ENCODE data around the gene NPB.

Gene NPB

DNA sequence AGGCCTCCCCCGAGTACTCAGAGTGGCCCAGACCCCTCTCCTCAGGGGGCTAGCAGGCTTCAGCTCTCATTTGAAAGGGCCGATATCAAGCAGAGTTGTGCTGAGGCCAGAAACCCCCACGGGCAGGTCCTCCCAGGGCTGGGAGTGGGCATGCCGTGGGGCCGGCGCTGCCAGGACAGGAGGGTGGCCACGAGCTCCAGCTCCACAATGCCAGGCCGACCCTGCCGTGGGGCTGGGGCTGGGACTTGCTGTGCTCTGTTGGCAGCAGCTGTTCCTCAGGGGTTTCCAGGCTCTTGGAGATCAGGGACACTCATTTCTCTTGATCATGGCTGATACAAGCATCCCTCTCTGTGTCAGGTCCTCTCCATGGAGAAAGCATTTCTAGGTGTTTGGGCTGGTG lies 3.2 kb upstream of the NPB start:
- DNase-seq (ENCODE audit: low read depth) = no peak

DNA sequence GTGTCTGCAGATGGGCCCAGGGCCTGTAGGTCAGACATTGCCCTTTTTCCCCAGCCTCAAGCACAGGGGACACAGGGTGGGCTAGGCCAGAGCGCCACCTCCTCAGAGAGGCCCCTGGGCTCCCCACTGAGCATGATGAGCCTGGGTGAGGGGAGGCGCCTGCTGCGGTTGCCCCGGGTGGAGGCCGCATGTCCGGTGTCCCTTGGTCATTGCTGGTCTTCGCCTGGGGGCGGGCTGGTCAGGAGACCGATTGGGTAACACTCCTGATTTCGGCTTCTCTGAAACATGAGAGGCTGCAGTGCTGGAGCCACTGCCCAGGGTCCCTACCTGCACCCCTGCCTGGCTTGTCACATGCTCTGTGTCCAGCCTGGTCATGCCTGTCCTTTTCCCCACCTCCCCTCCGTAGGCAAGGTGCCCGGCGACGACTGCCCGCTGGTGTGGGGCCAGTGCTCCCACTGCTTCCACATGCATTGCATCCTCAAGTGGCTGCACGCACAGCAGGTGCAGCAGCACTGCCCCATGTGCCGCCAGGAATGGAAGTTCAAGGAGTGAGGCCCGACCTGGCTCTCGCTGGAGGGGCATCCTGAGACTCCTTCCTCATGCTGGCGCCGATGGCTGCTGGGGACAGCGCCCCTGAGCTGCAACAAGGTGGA lies 2.4 kb upstream of the NPB start:
- DNase-seq (ENCODE audit: low read depth) = no peak

GRCh38 chr17:81900181-81900820 lies 1.7 kb upstream of the NPB start:
- DNase-seq (ENCODE audit: low read depth) = no peak

- no peak for DNase-seq (ENCODE audit: low read depth)
These were observed 643 bp upstream of the NPB start for GRCh38 chr17:81901167-81902022.

- no peak for DNase-seq (ENCODE audit: low read depth)
These were observed 796 bp downstream of the NPB start for GRCh38 chr17:81902653-81903414.

GRCh38 chr17:81903415-81903831 lies 1.4 kb downstream of the NPB start:
- no peak for DNase-seq (ENCODE audit: low read depth)

- no peak for DNase-seq (ENCODE audit: low read depth)
These were observed 2.0 kb downstream of the NPB start for GRCh38 chr17:81903896-81904599.

DNA sequence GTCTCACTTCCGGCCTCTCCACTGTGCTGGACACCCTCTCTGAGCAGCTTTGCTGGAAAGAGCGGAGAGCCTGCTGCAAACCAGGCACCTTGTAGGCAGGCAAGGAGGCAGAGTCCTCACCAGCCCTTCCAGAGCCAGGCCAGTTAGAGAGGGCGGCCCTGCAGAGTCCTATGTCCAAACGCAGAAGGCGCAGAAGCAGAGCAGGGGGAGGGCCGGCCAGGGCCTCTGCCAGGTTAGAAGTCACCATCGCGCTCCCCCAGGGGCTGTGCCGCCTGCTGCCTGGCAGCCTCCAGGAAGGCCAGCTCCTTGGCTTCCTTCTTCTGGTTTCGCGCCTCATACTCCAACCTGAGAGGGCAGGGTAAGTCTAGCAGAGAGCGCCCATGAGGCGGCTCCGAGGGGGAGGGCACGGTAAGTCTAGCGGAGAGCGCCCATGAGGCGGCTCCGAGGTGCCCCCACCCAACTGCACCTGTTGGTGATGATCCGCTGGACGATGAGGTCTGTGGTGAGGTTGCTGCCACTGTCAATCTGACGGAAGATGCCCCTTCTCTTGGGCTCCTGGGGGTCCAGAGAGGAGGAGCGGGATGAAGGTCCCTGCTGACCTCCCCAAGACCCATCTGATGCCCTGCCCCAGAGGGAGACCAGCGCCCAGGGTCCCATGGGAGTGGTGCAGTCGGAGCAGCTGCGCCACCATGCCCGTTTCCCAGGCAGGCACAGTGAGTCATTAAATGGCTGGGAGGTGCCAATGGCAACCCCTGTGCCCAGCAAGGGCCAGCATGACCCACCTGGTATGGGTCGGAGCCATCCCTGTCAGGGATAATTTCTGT lies 2.8 kb downstream of the NPB start:
- no peak for DNase-seq (ENCODE audit: low read depth)

DNA sequence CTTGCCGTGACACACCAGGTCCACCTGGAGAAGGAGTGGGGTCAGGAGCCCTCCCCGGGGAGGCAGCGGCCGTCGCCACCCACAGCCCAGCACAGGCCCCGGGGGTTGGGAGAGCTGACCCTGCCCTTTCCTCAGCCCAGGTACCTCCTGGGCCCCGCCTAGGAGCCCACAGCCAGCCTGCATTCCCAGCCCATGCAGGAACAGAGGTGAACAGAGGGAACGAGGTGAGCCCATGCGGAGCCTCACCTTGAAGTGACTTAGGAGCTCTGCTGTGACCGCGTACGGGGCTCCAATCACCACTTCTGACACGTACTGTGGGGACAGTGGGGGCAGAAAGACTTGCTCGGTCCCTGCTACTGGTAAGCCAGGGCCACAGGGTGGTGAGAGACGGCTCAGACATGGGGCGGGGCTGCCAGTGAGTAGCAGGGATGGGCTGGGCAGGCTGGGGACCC lies 3.4 kb downstream of the NPB start:
- DNase-seq (ENCODE audit: low read depth) = no peak

DNA sequence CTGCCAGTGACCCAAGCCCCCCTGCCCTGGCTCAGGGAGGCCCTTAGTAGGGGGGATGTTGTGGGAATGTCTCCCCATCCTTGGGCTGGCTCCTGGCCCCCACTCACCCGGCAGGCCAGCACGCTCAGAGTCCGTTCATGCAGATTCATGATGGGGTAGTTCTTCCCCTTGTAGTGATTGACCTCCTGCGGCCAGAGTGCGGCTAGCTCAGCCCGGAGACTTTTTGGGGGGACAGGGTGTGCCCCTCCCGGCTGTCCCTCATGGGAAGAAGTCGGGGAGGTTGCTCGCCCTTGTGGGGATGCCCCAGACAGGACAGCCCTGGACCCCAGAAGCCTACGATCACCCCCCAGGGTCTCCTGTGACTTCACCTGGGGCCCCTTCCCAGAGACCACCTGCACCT lies 4.0 kb downstream of the NPB start:
- no peak for DNase-seq (ENCODE audit: low read depth)

DNA sequence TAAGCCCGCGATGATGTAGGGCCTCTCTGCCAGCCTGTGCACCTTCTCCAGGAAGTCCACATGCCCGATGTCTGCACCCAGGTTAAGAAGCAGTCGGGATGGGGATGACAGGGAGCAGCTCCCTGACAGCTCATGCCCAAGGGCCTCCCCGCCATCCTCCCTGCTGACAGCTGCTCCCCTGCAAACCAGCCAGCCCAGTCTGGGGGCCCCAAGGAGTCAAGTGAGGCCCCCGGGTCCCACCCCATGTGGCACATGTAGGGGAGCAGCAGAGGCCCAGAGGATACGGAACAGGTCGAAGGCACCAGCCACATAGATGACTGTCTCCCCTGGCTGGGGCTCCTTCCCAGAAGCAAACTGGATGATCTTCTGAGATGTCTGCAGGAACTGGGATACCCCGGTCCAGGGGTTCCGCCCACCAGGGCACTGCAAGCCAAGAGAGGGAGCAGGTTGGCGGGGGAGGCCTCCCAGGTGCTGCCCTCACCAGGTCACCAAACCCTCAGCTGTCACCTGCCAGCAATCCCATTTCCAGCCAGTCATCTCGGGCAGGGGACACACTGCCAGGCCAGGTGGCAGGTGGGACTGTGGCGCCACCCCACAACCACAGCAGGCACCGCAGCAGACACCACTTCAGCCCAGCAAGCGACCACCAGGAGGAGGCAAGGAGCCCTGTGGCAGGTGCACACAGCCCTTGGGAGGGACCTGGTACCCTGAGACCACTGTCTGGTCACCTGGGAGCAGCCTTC lies 4.6 kb downstream of the NPB start:
- no peak for DNase-seq (ENCODE audit: low read depth)

DNA sequence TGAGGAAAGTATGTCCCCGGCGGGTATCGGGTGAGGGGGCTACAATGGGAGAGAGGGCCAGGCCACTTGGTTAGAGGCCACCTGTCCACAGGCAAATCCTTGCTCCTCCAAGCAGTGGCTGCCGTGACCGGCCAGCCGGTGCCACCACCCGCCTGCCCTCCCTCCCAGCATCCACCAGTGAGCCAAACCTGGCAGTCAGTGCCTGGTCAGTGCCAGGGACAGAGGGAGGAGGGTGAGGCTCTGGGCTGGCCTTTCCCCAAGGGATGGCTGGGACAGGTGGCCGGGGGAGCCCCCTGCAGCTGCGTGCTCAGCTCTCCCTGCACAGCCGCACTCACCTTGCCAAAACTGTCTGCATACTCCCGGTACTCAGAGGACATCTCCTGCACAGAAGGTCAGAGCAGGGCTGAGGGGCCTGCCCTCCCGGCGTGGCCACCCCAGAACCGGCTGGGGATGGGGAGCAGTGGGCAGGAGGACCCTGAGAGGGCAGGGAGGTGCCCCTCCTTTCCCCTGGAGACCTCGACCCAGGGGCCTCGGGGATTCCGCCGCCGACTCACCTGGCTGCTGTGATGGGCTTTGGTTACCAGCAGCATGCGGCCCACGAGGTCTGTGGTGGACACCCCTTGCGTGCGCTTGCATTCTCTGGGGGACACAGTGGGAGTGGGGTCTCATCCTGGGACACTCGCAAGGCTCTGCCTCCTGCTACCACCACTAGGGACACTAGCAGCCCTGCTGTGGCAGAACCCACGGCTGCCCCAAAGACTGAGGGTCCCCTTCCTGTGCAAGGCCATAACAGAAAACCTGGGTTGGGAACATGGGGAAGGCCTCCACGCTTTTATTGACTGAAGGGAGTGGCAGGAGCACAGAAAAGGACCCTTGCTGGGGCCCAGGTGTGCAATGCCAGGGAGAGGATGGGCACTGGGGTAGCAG lies 5.4 kb downstream of the NPB start:
- no peak for DNase-seq (ENCODE audit: low read depth)

GRCh38 chr17:81908793-81909192 lies 6.8 kb downstream of the NPB start:
- DNase-seq (ENCODE audit: low read depth) = no peak

DNA sequence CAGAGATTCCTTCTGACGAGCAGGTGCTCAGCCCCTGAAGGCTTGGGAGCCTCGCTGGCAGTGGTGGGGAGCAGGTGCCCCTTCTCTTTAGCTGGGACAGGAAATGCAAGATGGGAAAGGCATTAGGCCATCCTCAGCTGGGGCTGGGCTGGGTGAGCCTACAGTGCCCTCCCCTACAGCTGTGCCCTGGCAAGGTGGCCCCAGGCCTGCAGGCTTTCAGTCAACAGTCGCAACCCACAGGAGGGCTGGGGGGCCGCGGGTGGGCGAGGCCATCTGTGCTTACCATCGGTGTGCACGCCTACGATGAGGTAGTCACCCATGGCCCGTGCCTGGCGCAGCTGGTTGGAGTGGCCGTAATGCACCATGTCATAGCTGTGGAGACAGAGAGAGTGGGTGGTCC lies 7.2 kb downstream of the NPB start:
- DNase-seq (ENCODE audit: low read depth) = no peak

GRCh38 chr17:81909966-81910839 lies 8.2 kb downstream of the NPB start:
- no peak for DNase-seq (ENCODE audit: low read depth)

DNA sequence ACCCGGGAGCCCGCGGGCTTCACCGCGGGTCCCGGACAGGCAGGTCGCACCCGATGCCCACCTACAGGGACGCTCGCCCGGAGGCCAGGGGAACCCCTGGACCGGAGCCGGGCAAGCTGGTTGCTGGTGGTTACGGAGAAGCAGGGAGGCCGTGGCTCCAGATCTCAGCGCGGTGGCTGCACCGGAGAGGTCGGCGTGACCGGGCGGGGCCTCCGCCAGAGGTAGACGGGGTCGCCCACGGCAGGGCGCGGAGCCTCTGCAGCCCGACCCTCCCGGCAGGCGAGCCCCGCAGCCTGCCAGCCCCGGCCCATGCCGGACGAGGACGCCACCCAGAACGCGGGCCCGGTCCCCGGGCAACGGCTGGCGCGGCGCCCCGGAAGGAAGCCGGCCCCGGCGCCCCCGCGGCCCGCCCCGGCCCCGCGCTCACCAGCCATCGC lies 8.8 kb downstream of the NPB start:
- no peak for DNase-seq (ENCODE audit: low read depth)

DNA sequence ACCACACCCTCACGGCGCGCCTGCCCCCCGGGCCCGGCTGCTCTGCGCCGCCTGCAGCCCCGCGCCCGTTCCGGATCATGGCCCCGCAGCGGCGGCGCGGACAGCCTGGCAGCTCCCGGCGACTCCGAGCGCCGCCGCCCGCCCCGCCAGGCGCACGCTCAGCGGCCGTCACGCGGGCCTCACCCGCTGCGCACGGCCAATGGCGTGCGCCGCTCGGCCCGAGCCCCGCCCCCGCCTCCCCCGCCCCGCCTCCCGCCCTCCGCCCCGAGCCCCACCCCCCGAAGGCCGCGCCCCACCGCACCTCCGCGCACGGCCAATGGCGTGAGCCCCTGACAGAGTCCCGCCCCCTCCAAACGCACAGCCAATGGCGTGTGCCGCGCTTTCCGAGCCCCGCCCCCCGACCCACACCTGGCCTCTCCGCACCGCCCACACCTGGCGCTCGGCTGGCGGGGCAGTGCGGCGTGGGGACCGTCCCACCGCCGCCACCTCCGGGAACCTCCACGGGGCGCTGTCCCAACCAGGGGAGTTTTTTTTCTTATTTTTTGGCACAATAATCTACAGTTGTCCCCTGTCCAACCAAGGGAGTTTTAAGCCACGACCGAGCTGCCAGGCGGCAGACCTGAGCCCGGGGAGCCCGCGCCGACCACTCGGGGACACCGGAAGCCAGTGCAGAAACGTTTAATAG lies 9.4 kb downstream of the NPB start, which contains the start of gene PCYT2:
PCYT2 (minus strand) TSS at position 123 of the 685 bp plus-strand sequence; CDS start at position 79, 44 bp downstream.
- peak; percentile 86 for DNase-seq (ENCODE audit: low read depth)

Measured in stimulated activated CD8-positive, alpha-beta memory T cell treated with anti-CD3 and anti-CD28 coated beads, Interleukin-15, amount 100 ng/mL, for 1 hour (primary cell).